Measurements from ENCODE around the gene ZBTB2.
"Not testable (repeated sequence)": the region's sequence is repeated elsewhere in the genome, so short reads cannot be mapped to it uniquely, and the experiment has no call there.

ZBTB2 gene

GRCh38 chr6:151359486-151359885 is 31.9 kb downstream of the ZBTB2 start:
- Mint-ChIP-seq H3K27me3 (no peaks in the 10 kb centered on the region), H3K4me3 (no peak overlapping the region), H3K36me3 (ENCODE audit: low read depth) (peaks cover 38% of the 10 kb centered on the region), H3K27ac (no peak overlapping the region), H3K9me3 (no peaks in the 10 kb centered on the region), H3K4me1 (ENCODE audit: low read depth) (peaks cover 4% of the 10 kb centered on the region)

GRCh38 chr6:151358475-151358874 is 32.9 kb downstream of the ZBTB2 start:
- Mint-ChIP-seq H3K4me3 (no peak overlapping the region), H3K9me3 (no peaks in the 10 kb centered on the region), H3K27me3 (no peaks in the 10 kb centered on the region), H3K36me3 (ENCODE audit: low read depth) (peaks cover 30% of the 10 kb centered on the region), H3K27ac (no peak overlapping the region), H3K4me1 (ENCODE audit: low read depth) (peaks cover 4% of the 10 kb centered on the region)

GRCh38 chr6:151357758-151358436 is 33.5 kb downstream of the ZBTB2 start:
- H3K27ac Mint-ChIP-seq: no peak overlapping the region
- H3K27me3 Mint-ChIP-seq: no peaks in the 10 kb centered on the region
- H3K36me3 Mint-ChIP-seq (ENCODE audit: low read depth): peaks cover 24% of the 10 kb centered on the region
- H3K4me3 Mint-ChIP-seq: no peak overlapping the region
- peaks cover 4% of the 10 kb centered on the region for H3K4me1 Mint-ChIP-seq (ENCODE audit: low read depth)
- H3K9me3 Mint-ChIP-seq: no peaks in the 10 kb centered on the region

DNA sequence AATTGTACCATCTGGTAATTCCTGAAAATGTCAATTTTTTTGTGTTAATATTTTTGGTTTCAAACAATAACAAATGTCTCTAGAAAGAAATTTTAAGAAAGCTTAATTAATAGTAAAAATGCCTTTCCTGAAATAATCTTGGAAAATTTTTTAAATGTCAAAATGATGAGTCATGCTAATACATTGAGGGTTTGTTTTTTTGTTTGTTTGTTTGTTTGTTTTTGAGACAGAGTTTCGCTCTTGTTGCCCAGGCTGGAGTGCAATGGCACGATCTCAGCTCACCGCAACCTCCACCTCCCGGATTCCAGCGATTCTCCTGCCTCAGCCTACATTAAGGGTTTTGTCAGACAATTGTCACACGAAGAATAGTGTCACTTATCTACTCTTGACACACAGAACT is 34.4 kb downstream of the ZBTB2 start:
- H3K9me3 Mint-ChIP-seq; H3K27ac Mint-ChIP-seq; H3K4me1 Mint-ChIP-seq (ENCODE audit: low read depth); H3K27me3 Mint-ChIP-seq; H3K4me3 Mint-ChIP-seq: not testable (repeated sequence)
- H3K36me3 Mint-ChIP-seq (ENCODE audit: low read depth): peaks cover 18% of the 10 kb centered on the region

GRCh38 chr6:151353795-151354194 is 37.6 kb downstream of the ZBTB2 start:
- Mint-ChIP-seq H3K36me3 (ENCODE audit: low read depth) (peaks cover 3% of the 10 kb centered on the region), H3K9me3 (no peaks in the 10 kb centered on the region), H3K27ac (no peak overlapping the region), H3K27me3 (no peaks in the 10 kb centered on the region), H3K4me1 (ENCODE audit: low read depth) (peaks cover 4% of the 10 kb centered on the region), H3K4me3 (no peak overlapping the region)

DNA sequence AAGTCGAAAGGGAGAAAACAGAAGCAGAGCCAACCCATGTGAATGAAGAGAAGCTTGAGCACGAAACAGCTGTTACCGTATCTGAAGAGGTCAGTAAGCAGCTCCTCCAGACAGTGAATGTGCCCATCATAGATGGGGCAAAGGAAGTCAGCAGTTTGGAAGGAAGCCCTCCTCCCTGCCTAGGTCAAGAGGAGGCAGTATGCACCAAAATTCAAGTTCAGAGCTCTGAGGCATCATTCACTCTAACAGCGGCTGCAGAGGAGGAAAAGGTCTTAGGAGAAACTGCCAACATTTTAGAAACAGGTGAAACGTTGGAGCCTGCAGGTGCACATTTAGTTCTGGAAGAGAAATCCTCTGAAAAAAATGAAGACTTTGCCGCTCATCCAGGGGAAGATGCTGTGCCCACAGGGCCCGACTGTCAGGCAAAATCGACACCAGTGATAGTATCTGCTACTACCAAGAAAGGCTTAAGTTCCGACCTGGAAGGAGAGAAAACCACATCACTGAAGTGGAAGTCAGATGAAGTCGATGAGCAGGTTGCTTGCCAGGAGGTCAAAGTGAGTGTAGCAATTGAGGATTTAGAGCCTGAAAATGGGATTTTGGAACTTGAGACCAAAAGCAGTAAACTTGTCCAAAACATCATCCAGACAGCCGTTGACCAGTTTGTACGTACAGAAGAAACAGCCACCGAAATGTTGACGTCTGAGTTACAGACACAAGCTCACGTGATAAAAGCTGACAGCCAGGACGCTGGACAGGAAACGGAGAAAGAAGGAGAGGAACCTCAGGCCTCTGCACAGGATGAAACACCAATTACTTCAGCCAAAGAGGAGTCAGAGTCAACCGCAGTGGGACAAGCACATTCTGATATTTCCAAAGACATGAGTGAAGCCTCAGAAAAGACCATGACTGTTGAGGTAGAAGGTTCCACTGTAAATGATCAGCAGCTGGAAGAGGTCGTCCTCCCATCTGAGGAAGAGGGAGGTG is 38.7 kb downstream of the ZBTB2 start:
- no peaks in the 10 kb centered on the region for H3K9me3 Mint-ChIP-seq
- H3K27ac Mint-ChIP-seq: no peak overlapping the region
- H3K4me1 Mint-ChIP-seq (ENCODE audit: low read depth): no peaks in the 10 kb centered on the region
- H3K4me3 Mint-ChIP-seq: no peak overlapping the region
- H3K36me3 Mint-ChIP-seq (ENCODE audit: low read depth): peaks cover under 1% of the 10 kb centered on the region
- no peaks in the 10 kb centered on the region for H3K27me3 Mint-ChIP-seq

DNA sequence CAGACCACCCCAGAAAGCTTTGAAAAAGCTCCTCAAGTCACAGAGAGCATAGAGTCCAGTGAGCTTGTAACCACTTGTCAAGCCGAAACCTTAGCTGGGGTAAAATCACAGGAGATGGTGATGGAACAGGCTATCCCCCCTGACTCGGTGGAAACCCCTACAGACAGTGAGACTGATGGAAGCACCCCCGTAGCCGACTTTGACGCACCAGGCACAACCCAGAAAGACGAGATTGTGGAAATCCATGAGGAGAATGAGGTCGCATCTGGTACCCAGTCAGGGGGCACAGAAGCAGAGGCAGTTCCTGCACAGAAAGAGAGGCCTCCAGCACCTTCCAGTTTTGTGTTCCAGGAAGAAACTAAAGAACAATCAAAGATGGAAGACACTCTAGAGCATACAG is 39.6 kb downstream of the ZBTB2 start:
- H3K4me1 Mint-ChIP-seq (ENCODE audit: low read depth): no peaks in the 10 kb centered on the region
- no peaks in the 10 kb centered on the region for H3K36me3 Mint-ChIP-seq (ENCODE audit: low read depth)
- no peaks in the 10 kb centered on the region for H3K9me3 Mint-ChIP-seq
- no peaks in the 10 kb centered on the region for H3K27me3 Mint-ChIP-seq
- H3K4me3 Mint-ChIP-seq: no peak overlapping the region
- H3K27ac Mint-ChIP-seq: no peak overlapping the region

GRCh38 chr6:151351146-151351700 is 40.1 kb downstream of the ZBTB2 start:
- no peak overlapping the region for H3K4me3 Mint-ChIP-seq
- no peaks in the 10 kb centered on the region for H3K36me3 Mint-ChIP-seq (ENCODE audit: low read depth)
- no peak overlapping the region for H3K27ac Mint-ChIP-seq
- no peaks in the 10 kb centered on the region for H3K9me3 Mint-ChIP-seq
- no peaks in the 10 kb centered on the region for H3K4me1 Mint-ChIP-seq (ENCODE audit: low read depth)
- no peaks in the 10 kb centered on the region for H3K27me3 Mint-ChIP-seq

DNA sequence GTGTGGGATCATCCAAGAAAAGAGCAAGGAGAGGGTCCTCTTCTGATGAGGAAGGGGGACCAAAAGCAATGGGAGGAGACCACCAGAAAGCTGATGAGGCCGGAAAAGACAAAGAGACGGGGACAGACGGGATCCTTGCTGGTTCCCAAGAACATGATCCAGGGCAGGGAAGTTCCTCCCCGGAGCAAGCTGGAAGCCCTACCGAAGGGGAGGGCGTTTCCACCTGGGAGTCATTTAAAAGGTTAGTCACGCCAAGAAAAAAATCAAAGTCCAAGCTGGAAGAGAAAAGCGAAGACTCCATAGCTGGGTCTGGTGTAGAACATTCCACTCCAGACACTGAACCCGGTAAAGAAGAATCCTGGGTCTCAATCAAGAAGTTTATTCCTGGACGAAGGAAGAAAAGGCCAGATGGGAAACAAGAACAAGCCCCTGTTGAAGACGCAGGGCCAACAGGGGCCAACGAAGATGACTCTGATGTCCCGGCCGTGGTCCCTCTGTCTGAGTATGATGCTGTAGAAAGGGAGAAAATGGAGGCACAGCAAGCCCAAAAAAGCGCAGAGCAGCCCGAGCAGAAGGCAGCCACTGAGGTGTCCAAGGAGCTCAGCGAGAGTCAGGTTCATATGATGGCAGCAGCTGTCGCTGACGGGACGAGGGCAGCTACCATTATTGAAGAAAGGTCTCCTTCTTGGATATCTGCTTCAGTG is 40.8 kb downstream of the ZBTB2 start:
- H3K4me1 Mint-ChIP-seq (ENCODE audit: low read depth): no peaks in the 10 kb centered on the region
- no peak overlapping the region for H3K27ac Mint-ChIP-seq
- H3K36me3 Mint-ChIP-seq (ENCODE audit: low read depth): no peaks in the 10 kb centered on the region

GRCh38 chr6:151349651-151350270 is 41.6 kb downstream of the ZBTB2 start:
- no peak overlapping the region for H3K27ac Mint-ChIP-seq
- no peaks in the 10 kb centered on the region for H3K9me3 Mint-ChIP-seq
- no peaks in the 10 kb centered on the region for H3K4me1 Mint-ChIP-seq (ENCODE audit: low read depth)
- H3K27me3 Mint-ChIP-seq: no peaks in the 10 kb centered on the region
- no peak overlapping the region for H3K4me3 Mint-ChIP-seq
- H3K36me3 Mint-ChIP-seq (ENCODE audit: low read depth): no peaks in the 10 kb centered on the region

More for the DNA sequence above, 40.8 kb downstream of the ZBTB2 start:
- Mint-ChIP-seq H3K27me3 (no peaks in the 10 kb centered on the region), H3K9me3 (no peaks in the 10 kb centered on the region), H3K4me3 (no peak overlapping the region)

DNA sequence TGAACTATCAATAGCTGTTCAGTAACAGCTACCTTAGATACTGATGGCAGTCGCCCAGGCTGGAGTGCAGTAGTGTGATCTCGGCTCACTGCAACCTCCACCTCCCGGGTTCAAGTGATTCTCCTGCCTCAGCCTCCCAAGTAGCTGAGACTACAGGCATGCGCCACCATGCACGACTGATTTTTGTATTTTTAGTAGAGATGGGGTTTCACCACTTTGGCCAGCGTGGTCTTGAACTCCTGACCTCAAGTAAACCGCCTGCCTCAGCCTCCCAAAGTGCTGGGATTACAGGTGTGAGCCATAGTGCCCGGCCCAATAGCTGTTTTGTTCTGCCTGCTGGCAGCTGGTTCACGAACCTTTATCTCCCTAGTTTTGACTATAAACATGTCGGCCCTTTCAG is 48.6 kb downstream of the ZBTB2 start:
- not testable (repeated sequence) for H3K4me1 Mint-ChIP-seq (ENCODE audit: low read depth); H3K27ac Mint-ChIP-seq; H3K9me3 Mint-ChIP-seq; H3K4me3 Mint-ChIP-seq; H3K27me3 Mint-ChIP-seq; H3K36me3 Mint-ChIP-seq (ENCODE audit: low read depth)

GRCh38 chr6:151341476-151342195 is 49.7 kb downstream of the ZBTB2 start:
- no peak overlapping the region for H3K4me3 Mint-ChIP-seq
- H3K27me3 Mint-ChIP-seq: no peaks in the 10 kb centered on the region
- no peaks in the 10 kb centered on the region for H3K36me3 Mint-ChIP-seq (ENCODE audit: low read depth)
- H3K9me3 Mint-ChIP-seq: no peaks in the 10 kb centered on the region
- H3K27ac Mint-ChIP-seq: no peak overlapping the region
- H3K4me1 Mint-ChIP-seq (ENCODE audit: low read depth): no peaks in the 10 kb centered on the region

DNA sequence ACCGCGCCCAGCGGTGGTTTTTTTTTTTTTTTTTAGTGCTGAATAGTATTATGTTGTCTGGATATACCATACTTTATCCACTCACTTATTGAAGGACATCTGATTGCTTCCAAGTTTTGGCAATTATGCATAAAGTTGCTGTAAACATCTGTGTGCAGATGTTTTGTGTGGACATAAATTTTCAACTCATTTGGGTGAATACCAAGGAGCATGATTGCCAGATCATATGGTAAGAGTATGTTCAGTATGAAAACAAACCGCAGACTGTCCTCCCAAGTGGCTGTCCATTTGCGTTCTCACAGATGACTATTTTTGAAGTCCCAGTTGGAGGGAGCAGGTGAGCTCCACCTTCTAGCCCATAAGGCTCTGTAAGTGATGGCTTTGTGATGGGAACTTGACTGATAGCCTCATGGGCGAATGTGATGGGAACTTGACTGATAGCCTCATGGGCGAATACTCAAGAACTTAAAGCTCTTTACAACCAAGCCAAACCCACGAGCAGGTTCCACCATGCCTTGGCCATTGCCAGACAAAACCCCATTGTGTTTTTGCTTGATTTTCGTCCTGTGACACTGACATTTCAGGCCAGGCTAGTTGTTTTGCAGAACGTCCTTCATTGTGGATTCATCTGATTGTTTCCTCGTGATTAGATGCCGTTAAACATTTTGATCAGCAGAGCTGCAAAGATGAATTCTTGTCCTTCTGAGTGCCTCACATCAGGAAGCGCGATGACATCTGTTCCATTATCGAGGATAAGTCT is 51.0 kb downstream of the ZBTB2 start:
- H3K27ac Mint-ChIP-seq: no peak overlapping the region
- no peaks in the 10 kb centered on the region for H3K4me1 Mint-ChIP-seq (ENCODE audit: low read depth)
- no peaks in the 10 kb centered on the region for H3K36me3 Mint-ChIP-seq (ENCODE audit: low read depth)
- H3K4me3 Mint-ChIP-seq: no peak overlapping the region
- no peaks in the 10 kb centered on the region for H3K27me3 Mint-ChIP-seq
- H3K9me3 Mint-ChIP-seq: no peaks in the 10 kb centered on the region

Measured in stimulated activated naive CD8-positive, alpha-beta T cell treated with anti-CD3 and anti-CD28 coated beads, Interleukin-15, Interleukin-2, amounts not matched to agents 100 ng/mL and 50 ng/mL, for 24 hours (primary cell).